ENCODE results near the gene MT1B. TPM values are rescaled to one million over a fixed set of nuclear protein-coding genes. Genes with fewer than 3 reads are reported as not detected.
"Not testable (repeated sequence)": the region's sequence is repeated elsewhere in the genome, so short reads cannot be mapped to it uniquely, and the experiment has no call there.

MT1B gene
- total RNA-seq, 1 donor from 2014 or later, result not detected

DNA sequence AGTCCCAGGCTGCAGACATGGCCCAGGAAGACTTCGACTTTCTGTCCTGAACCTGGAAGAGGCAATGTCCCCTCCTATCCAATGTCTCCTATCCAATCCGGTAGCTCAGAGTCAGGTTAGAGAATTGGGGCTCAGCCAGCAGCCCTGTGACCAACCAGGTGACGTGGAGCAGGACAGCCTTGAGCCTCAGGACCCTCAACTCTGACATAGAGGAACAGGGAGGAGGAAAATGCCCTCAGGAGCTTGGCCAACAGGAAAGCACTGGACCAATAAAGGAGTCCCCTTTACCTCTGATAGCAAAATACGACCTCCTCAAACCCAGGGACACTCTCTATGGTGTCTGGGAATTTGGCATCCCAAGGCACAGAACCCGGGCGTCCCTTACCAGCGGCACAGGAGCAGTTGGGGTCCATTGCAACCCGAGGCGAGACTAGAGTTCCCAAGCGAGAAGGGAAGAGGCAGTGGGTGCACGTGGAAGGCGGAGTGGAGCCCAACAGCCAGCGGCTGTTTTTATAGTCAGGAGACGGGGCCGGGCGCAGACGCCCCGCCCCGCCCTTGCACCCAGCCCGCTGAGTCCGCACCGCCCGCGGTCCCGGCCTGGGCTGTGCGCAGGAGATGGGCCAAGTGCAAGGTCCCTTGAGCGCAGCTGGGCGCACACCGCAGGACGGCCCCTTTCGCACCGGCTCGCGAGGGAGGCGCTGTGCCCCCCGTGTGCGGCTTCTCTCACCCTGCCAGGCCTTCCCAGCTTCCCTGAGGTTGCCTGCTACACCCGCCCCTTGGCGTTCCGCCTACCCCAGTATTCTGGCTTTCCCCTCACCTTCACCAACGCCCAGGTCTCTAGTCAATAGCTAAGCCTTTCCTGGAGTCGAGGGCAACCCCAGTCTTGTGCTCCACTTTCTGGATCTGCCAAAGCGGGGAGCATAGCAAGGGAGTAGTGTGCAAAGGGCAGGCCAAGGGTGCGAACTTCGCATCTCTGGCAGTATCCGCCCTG lies 16.2 kb downstream of the MT1B start, which contains the start of gene MT1G:
Gene MT1G, minus strand, starts transcription at position 485 of the 991 bp plus-strand sequence. Its CDS starts 72 bp downstream, at position 413.
- DNase-seq (ENCODE audit: low spot score), result peak; percentile 41
- peaks cover 58% of the 10 kb centered on the region for H3K27me3 Mint-ChIP-seq (ENCODE audit: insufficient read depth)
- H3K27ac Mint-ChIP-seq, result no peak within 1 kb of the TSS
- intact Hi-C loops (cut with micrococcal nuclease), result loop anchor here (2.0 kb wide), 1 partner anchor 15 kb away; the partner anchor contains the start of gene MT1X
- H3K4me3 Mint-ChIP-seq, result peak within 1 kb of the TSS; percentile 66
- peaks cover 10% of the 10 kb centered on the region for H3K36me3 Mint-ChIP-seq (ENCODE audit: low read depth)
- H3K4me1 Mint-ChIP-seq (ENCODE audit: low read depth), result peaks cover 55% of the 10 kb centered on the region
- H3K9me3 Mint-ChIP-seq, result no peaks in the 10 kb centered on the region

- H3K4me3 Mint-ChIP-seq, result peak within 1 kb of the TSS; percentile 61
- no peak for DNase-seq (ENCODE audit: low spot score)
- peaks cover 60% of the 10 kb centered on the region for H3K27me3 Mint-ChIP-seq (ENCODE audit: insufficient read depth)
Measured at GRCh38 chr16:56669005-56669839, 17.5 kb downstream of the MT1B start, which contains the start of gene MT1H. TSS of gene MT1H (plus strand) at chr16:56669814. CDS start at chr16:56669885, 71 bp downstream.

DNA sequence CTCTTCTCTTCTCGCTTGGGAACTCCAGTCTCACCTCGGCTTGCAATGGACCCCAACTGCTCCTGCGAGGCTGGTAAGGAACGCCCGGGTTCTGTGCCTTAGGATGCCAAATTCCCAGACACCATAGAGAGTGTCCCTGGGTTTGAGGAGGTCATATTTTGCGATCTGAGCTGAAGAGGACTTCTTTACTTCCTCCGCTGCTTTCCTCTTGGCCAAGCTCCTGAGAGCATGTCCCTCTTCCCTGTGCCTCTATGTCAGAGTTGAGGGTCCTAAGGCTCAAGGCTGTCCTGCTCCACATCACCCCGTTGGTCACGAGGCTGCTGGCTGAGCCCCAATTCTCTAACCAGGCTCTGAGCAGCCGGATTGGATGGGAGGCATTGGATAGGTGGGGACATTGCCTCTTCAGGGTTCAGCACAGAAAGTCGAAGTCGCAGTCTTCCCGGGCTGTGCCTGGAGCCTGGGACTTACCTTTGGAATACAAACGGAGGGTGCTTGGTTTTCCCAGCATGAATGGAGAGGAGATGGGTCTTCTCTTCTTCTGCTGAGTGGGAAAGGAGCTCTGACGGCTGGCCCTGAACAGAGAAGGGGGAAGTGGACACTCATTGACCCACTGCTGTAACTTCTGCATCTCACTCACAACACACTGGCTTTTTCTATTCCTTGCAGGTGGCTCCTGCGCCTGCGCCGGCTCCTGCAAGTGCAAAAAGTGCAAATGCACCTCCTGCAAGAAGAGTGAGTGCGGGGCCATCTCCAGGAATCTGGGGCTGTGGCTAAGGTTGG lies 18.3 kb downstream of the MT1B start:
- Mint-ChIP-seq H3K27me3 (ENCODE audit: insufficient read depth) (peaks cover 63% of the 10 kb centered on the region), H3K4me1 (ENCODE audit: low read depth) (peaks cover 42% of the 10 kb centered on the region), H3K9me3 (no peaks in the 10 kb centered on the region), H3K27ac (no peak overlapping the region), H3K4me3 (peak overlapping the region; percentile 33), H3K36me3 (ENCODE audit: low read depth) (peaks cover 6% of the 10 kb centered on the region)
- no peak for DNase-seq (ENCODE audit: low spot score)
- intact Hi-C loops (cut with micrococcal nuclease), result loop anchor here (2.0 kb wide), 1 partner anchor 13 kb away; the partner anchor contains the start of gene MT1X

More at GRCh38 chr16:56669005-56669839, 17.5 kb downstream of the MT1B start, which contains the start of gene MT1H:
- H3K27ac Mint-ChIP-seq, result no peak within 1 kb of the TSS
- intact Hi-C loops (cut with micrococcal nuclease), result loop anchor here (2.0 kb wide), 1 partner anchor 14 kb away; the partner anchor contains the start of gene MT1X
- no peaks in the 10 kb centered on the region for H3K9me3 Mint-ChIP-seq
- H3K4me1 Mint-ChIP-seq (ENCODE audit: low read depth), result peaks cover 47% of the 10 kb centered on the region
- H3K36me3 Mint-ChIP-seq (ENCODE audit: low read depth), result peaks cover 8% of the 10 kb centered on the region

GRCh38 chr16:56670620-56670934 lies 18.9 kb downstream of the MT1B start:
- no peak for DNase-seq (ENCODE audit: low spot score)
- intact Hi-C loops (cut with micrococcal nuclease), result no loop called here
- H3K4me1 Mint-ChIP-seq (ENCODE audit: low read depth), result peaks cover 42% of the 10 kb centered on the region
- H3K27ac Mint-ChIP-seq, result no peak overlapping the region
- peaks cover 6% of the 10 kb centered on the region for H3K36me3 Mint-ChIP-seq (ENCODE audit: low read depth)
- no peaks in the 10 kb centered on the region for H3K9me3 Mint-ChIP-seq
- peaks cover 62% of the 10 kb centered on the region for H3K27me3 Mint-ChIP-seq (ENCODE audit: insufficient read depth)
- no peak overlapping the region for H3K4me3 Mint-ChIP-seq

GRCh38 chr16:56671691-56672090 lies 20.0 kb downstream of the MT1B start:
- H3K27ac Mint-ChIP-seq; H3K36me3 Mint-ChIP-seq (ENCODE audit: low read depth); H3K4me3 Mint-ChIP-seq; intact Hi-C loops (cut with micrococcal nuclease); H3K9me3 Mint-ChIP-seq; DNase-seq (ENCODE audit: low spot score): not testable (repeated sequence)
- peaks cover 63% of the 10 kb centered on the region for H3K27me3 Mint-ChIP-seq (ENCODE audit: insufficient read depth)
- H3K4me1 Mint-ChIP-seq (ENCODE audit: low read depth), result peaks cover 53% of the 10 kb centered on the region

DNA sequence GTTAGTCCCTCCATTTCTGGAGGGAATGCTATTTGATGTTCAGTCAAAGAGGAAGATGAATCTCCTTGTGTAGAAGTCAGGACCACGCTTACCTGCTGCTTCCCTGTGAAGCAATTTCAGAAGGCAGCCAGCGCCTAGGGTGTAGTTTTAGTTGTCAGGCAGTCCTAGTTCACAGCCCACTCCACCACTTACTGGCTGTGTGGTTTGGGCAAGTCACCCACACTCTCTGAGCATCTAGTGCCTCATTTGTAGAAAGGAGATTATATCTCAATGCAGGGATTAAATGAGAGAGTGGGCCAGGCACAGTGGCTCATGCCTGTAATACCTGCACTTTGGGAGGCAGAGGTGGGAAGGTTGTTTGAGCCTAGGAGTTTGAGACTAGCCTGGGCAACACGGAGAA lies 20.5 kb downstream of the MT1B start:
- peaks cover 61% of the 10 kb centered on the region for H3K27me3 Mint-ChIP-seq (ENCODE audit: insufficient read depth)
- H3K36me3 Mint-ChIP-seq (ENCODE audit: low read depth); H3K27ac Mint-ChIP-seq; intact Hi-C loops (cut with micrococcal nuclease); H3K4me3 Mint-ChIP-seq; H3K9me3 Mint-ChIP-seq; DNase-seq (ENCODE audit: low spot score): not testable (repeated sequence)
- peaks cover 52% of the 10 kb centered on the region for H3K4me1 Mint-ChIP-seq (ENCODE audit: low read depth)

GRCh38 chr16:56672761-56673536 lies 21.3 kb downstream of the MT1B start:
- DNase-seq (ENCODE audit: low spot score), result no peak
- Mint-ChIP-seq H3K4me1 (ENCODE audit: low read depth) (peaks cover 46% of the 10 kb centered on the region), H3K27ac (no peak overlapping the region), H3K9me3 (no peaks in the 10 kb centered on the region), H3K4me3 (no peak overlapping the region), H3K27me3 (ENCODE audit: insufficient read depth) (peaks cover 58% of the 10 kb centered on the region), H3K36me3 (ENCODE audit: low read depth) (peaks cover 6% of the 10 kb centered on the region)
- intact Hi-C loops (cut with micrococcal nuclease), result no loop called here

GRCh38 chr16:56673921-56674320 lies 22.2 kb downstream of the MT1B start:
- Mint-ChIP-seq H3K27me3 (ENCODE audit: insufficient read depth) (peaks cover 50% of the 10 kb centered on the region), H3K9me3 (no peaks in the 10 kb centered on the region), H3K36me3 (ENCODE audit: low read depth) (peaks cover under 1% of the 10 kb centered on the region), H3K27ac (no peak overlapping the region), H3K4me3 (no peak overlapping the region), H3K4me1 (ENCODE audit: low read depth) (peaks cover 38% of the 10 kb centered on the region)
- intact Hi-C loops (cut with micrococcal nuclease), result loop anchor here (1.0 kb wide), 2 partner anchors 8 to 28 kb away; partner anchors contain the start of gene MT1X
- no peak for DNase-seq (ENCODE audit: low spot score)

DNA sequence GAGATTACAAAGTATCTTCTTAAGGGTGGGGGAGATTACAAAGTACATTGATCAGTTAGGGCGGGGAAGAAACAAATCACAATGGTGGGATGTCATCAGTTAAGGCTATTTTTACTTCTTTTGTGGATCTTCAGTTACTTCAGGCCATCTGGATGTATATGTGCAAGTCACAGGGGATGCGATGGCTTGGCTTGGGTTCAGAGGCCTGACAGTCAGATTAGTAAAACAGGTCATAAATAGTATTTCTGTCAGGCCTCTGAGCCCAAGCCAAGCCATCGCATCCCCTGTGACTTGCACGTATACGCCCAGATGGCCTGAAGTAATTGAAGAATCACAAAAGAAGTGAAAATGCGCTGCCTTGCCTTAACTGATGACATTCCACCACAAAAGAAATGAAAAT lies 22.9 kb downstream of the MT1B start:
- H3K36me3 Mint-ChIP-seq (ENCODE audit: low read depth); H3K9me3 Mint-ChIP-seq; H3K4me3 Mint-ChIP-seq; DNase-seq (ENCODE audit: low spot score); H3K27ac Mint-ChIP-seq: not testable (repeated sequence)
- H3K27me3 Mint-ChIP-seq (ENCODE audit: insufficient read depth), result peaks cover 46% of the 10 kb centered on the region
- H3K4me1 Mint-ChIP-seq (ENCODE audit: low read depth), result peaks cover 32% of the 10 kb centered on the region
- intact Hi-C loops (cut with micrococcal nuclease), result loop anchor here (1.0 kb wide), 2 partner anchors 8 to 28 kb away; partner anchors contain the start of gene MT1X

DNA sequence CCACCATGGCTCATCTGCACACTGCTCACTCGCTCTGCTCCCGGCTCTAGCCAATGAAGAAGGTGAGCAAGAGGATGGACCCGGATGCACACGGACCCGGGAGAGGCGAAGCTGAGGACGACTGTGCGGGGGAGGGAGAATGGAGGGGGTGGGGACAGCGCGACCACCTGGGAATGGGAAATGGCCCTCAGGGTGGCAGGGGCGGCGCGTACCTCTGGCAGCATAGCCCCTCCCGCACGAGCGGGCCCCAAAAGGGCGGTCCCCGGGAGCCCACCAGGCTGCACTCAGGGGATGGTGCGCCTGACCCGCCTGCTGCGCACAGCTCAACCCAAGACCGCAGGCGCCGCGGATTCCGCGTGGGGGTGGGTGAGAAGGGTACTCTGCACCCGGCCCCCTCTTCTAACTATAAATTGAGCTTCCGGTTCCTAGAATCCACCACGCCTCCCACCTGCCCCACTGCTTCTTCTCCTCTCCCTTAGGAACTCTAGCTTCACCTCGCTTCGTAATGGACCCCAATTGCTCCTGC lies 24.1 kb downstream of the MT1B start:
- H3K27ac Mint-ChIP-seq, result peak overlapping the region; percentile 40
- no peaks in the 10 kb centered on the region for H3K9me3 Mint-ChIP-seq
- peak; percentile 44 for DNase-seq (ENCODE audit: low spot score)
- no peaks in the 10 kb centered on the region for H3K36me3 Mint-ChIP-seq (ENCODE audit: low read depth)
- H3K4me3 Mint-ChIP-seq, result peak overlapping the region; percentile 66
- H3K27me3 Mint-ChIP-seq (ENCODE audit: insufficient read depth), result peaks cover 35% of the 10 kb centered on the region
- intact Hi-C loops (cut with micrococcal nuclease), result no loop called here
- H3K4me1 Mint-ChIP-seq (ENCODE audit: low read depth), result peaks cover 27% of the 10 kb centered on the region

DNA sequence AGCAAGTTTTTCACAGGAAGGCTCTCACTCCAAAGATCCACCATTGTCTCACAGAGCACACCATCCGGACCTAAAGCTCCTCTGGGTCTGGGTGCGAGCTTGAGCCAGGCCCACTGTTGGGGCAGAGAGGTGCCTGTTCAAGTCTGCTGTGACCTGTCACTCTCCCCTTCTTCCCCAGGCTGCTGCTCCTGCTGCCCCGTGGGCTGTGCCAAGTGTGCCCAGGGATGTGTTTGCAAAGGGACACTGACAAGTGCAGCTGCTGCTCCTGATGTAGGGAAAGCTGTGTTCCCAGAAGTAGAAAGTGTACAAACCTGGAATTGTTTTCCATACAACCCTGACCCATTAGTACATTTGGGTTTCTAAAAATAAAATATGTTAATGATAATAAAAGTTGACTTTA lies 25.8 kb downstream of the MT1B start:
- peaks cover 18% of the 10 kb centered on the region for H3K27me3 Mint-ChIP-seq (ENCODE audit: insufficient read depth)
- peaks cover 33% of the 10 kb centered on the region for H3K4me1 Mint-ChIP-seq (ENCODE audit: low read depth)
- intact Hi-C loops (cut with micrococcal nuclease), result no loop called here
- no peak overlapping the region for H3K27ac Mint-ChIP-seq
- no peak for DNase-seq (ENCODE audit: low spot score)
- no peak overlapping the region for H3K4me3 Mint-ChIP-seq
- no peaks in the 10 kb centered on the region for H3K36me3 Mint-ChIP-seq (ENCODE audit: low read depth)
- H3K9me3 Mint-ChIP-seq, result no peaks in the 10 kb centered on the region
